ENCODE results near the gene NPTN.

The NPTN gene

DNA sequence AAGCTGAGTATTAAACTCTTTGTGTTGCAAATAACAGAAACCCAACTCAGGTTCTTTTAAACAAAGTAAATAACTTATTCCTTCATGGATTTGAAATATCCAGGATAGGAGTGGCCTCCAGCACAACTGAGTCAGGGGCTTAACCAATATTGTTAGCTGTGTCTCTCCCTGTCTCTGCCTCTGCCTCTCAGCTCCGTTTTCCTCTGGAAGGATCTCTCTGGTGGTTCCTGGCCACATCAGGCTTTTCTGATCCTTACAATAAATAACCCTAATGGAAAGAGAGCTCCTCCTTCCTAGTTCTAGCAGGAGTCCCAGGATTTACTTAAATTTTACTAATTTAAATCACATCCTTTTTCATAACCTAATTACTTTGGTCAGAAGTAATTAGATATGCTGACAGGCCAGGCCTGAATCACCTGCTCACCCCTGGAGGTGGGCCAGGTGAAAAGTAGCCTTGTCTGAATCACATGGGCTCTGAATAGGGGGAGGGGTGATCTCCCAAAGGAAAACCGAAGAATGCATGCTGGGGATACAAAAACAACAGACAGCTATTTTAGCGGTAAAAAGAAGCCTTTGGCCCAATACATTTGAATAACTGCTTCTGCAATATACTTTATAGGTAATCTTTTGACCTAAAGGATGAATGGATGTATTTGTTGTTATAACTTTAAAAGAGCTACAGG is 114.9 kb downstream of the NPTN start:
- TF ChIP-seq, protein P1, sequence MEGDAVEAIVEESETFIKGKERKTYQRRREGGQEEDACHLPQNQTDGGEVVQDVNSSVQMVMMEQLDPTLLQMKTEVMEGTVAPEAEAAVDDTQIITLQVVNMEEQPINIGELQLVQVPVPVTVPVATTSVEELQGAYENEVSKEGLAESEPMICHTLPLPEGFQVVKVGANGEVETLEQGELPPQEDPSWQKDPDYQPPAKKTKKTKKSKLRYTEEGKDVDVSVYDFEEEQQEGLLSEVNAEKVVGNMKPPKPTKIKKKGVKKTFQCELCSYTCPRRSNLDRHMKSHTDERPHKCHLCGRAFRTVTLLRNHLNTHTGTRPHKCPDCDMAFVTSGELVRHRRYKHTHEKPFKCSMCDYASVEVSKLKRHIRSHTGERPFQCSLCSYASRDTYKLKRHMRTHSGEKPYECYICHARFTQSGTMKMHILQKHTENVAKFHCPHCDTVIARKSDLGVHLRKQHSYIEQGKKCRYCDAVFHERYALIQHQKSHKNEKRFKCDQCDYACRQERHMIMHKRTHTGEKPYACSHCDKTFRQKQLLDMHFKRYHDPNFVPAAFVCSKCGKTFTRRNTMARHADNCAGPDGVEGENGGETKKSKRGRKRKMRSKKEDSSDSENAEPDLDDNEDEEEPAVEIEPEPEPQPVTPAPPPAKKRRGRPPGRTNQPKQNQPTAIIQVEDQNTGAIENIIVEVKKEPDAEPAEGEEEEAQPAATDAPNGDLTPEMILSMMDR (IDR thresholded peaks at IDR 0.05; ENCODE audit: low read depth, low read length) = no peak
- no peak for DNase-seq (ENCODE audit: extremely low read depth, low read depth)

DNA sequence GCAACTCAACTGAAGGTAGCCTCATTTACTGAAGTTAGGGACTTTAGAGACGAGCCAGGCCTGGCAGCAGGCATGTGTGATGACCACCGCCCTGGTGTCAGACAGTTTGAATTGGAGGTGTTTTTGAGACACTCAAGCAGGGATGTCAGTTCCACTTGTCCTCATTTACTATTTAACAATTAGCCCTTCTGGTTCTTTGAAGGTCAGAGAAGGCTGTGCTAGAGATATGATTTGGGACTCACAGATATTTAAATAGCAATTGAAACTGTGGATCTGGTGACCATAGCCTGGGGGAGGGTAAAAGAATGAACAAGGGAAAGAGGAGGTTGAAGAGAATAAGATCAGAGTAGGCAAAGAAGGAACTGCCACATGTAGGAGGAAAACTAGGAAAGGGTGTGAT is 115.6 kb downstream of the NPTN start:
- TF ChIP-seq, protein P1 (IDR thresholded peaks at IDR 0.05; ENCODE audit: low read depth, low read length) = no peak
- DNase-seq (ENCODE audit: extremely low read depth, low read depth) = no peak

DNA sequence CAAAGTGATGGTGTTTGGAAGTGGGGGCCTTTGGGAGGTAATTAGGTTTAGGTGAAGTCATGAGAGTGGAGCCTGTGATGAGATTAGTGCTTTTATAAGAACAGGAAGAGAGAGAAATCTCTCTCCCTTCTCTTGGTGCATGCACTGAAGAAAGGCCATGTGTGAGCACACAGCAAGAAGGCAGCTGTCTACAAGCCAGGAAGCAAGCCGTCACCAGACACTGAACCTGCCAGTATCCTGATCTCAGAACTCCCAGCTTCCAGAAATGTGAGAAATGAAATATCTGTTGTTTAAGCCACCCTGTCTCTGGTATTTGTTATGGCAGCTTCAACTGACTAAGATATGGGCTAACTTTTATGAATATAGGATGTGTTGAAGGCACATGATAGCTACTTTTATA is 117.7 kb downstream of the NPTN start:
- TF ChIP-seq, protein P1 (IDR thresholded peaks at IDR 0.05; ENCODE audit: low read depth, low read length) = no peak
- DNase-seq (ENCODE audit: extremely low read depth, low read depth) = no peak
